Parathyroid adenoma (tissue), 2 donors: Measurements from ENCODE around the gene TUBB4B.

Experiments used
- H2AFZ ChIP-seq: fragments of 300-600 bp; sonication (generic); one replicate; pipeline ENCODE4 v1.7.0; 2017; ENCODE audit warnings: antibody characterized with exemption, mild to moderate bottlenecking
- H3K27ac ChIP-seq: fragments of 300-600 bp; sonication (generic); one replicate; pipeline ENCODE4 v1.7.0; 2017
- H3K27me3 ChIP-seq: fragments of 300-600 bp; sonication (generic); one replicate; pipeline ENCODE4 v1.7.0; 2017; ENCODE audit warnings: low read length; ENCODE audit not compliant: control insufficient read depth, insufficient read depth
- H3K36me3 ChIP-seq: fragments of 300-600 bp; sonication (generic); one replicate; pipeline ENCODE4 v1.7.0; 2017; ENCODE audit warnings: low read length; ENCODE audit not compliant: control insufficient read depth, insufficient read depth
- H3K4me1 ChIP-seq: fragments of 300-600 bp; sonication (generic); one replicate; pipeline ENCODE4 v1.7.0; 2017; ENCODE audit warnings: control low read depth
- H3K4me2 ChIP-seq: fragments of 300-600 bp; sonication (generic); one replicate; pipeline ENCODE4 v1.7.0; 2017; ENCODE audit warnings: low read length
- H3K4me3 ChIP-seq: fragments of 300-600 bp; sonication (generic); one replicate; pipeline ENCODE4 v1.7.0; 2017; ENCODE audit warnings: low read depth, low read length
- H3K79me2 ChIP-seq: fragments of 300-600 bp; sonication (generic); one replicate; pipeline ENCODE4 v1.7.0; 2017; ENCODE audit warnings: control low read depth
- H3K9ac ChIP-seq: fragments of 300-600 bp; sonication (generic); one replicate; pipeline ENCODE4 v1.7.0; 2017; ENCODE audit warnings: mild to moderate bottlenecking
- H3K9me3 ChIP-seq: fragments of 300-600 bp; sonication (generic); one replicate; pipeline ENCODE4 v1.7.0; 2017; ENCODE audit warnings: low read length; ENCODE audit not compliant: control insufficient read depth
- CTCF ChIP-seq: fragments of 300-600 bp; sonication (generic); IDR thresholded peaks from one replicate; pipeline ENCODE4 v1.7.0; 2017; ENCODE audit warnings: antibody characterized with exemption, mild to moderate bottlenecking
- donor health status: primary hyperparathyroidism.

The TUBB4B gene

GRCh38 chr9:137272241-137273094, 31.4 kb downstream of the TUBB4B start:
- Histone ChIP-seq H3K36me3 (no peaks in the 10 kb centered on the region), H2AFZ (no peak overlapping the region), H3K9me3 (no peaks in the 10 kb centered on the region), H3K4me1 (peaks cover 4% of the 10 kb centered on the region), H3K4me3 (no peak overlapping the region), H3K79me2 (no peaks in the 10 kb centered on the region), H3K4me2 (no peak overlapping the region), H3K27ac (no peak overlapping the region), H3K9ac (no peak overlapping the region), H3K27me3 (no peaks in the 10 kb centered on the region)
- TF ChIP-seq CTCF, result no peak

- H3K4me1 ChIP-seq, result peaks cover 4% of the 10 kb centered on the region
- no peak overlapping the region for H2AFZ ChIP-seq
- H3K9me3 ChIP-seq, result no peaks in the 10 kb centered on the region
- no peaks in the 10 kb centered on the region for H3K27me3 ChIP-seq
- H3K27ac ChIP-seq, result no peak overlapping the region
- no peaks in the 10 kb centered on the region for H3K79me2 ChIP-seq
- no peak overlapping the region for H3K4me2 ChIP-seq
- no peaks in the 10 kb centered on the region for H3K36me3 ChIP-seq
- no peak for TF ChIP-seq CTCF
- H3K9ac ChIP-seq, result no peak overlapping the region
- H3K4me3 ChIP-seq, result no peak overlapping the region
These were observed 32.0 kb downstream of the TUBB4B start for GRCh38 chr9:137273095-137273490.

GRCh38 chr9:137273611-137274320, 32.7 kb downstream of the TUBB4B start:
- H3K27ac ChIP-seq, result no peak overlapping the region
- no peak overlapping the region for H3K9ac ChIP-seq

GRCh38 chr9:137275203-137275587, 34.1 kb downstream of the TUBB4B start:
- no peak overlapping the region for H3K27ac ChIP-seq
- H3K4me2 ChIP-seq, result no peak overlapping the region
- H3K4me3 ChIP-seq, result no peak overlapping the region
- TF ChIP-seq CTCF, result no peak
- H3K79me2 ChIP-seq, result no peaks in the 10 kb centered on the region
- H3K36me3 ChIP-seq, result no peaks in the 10 kb centered on the region
- no peaks in the 10 kb centered on the region for H3K27me3 ChIP-seq
- H3K9ac ChIP-seq, result no peak overlapping the region
- no peaks in the 10 kb centered on the region for H3K9me3 ChIP-seq
- no peak overlapping the region for H2AFZ ChIP-seq
- no peaks in the 10 kb centered on the region for H3K4me1 ChIP-seq

More at GRCh38 chr9:137273611-137274320, 32.7 kb downstream of the TUBB4B start:
- Histone ChIP-seq H3K27me3 (no peaks in the 10 kb centered on the region), H3K4me1 (peaks cover 1% of the 10 kb centered on the region), H3K4me2 (no peak overlapping the region), H3K36me3 (no peaks in the 10 kb centered on the region), H2AFZ (no peak overlapping the region), H3K9me3 (no peaks in the 10 kb centered on the region), H3K4me3 (no peak overlapping the region), H3K79me2 (no peaks in the 10 kb centered on the region)
- no peak for TF ChIP-seq CTCF
